ENCODE measurements around the gene ADGRD2. TPM values are rescaled to one million over a fixed set of nuclear protein-coding genes. Genes with fewer than 3 reads are reported as not detected.

Gene ADGRD2
- total RNA-seq, 1 experiment from 2014 or later: not detected

GRCh38 chr9:124457079-124457886 is 7.0 kb downstream of the ADGRD2 start:
- no peak for DNase-seq (ENCODE audit: low spot score)

- no peak for DNase-seq (ENCODE audit: low spot score)
Observed at GRCh38 chr9:124457887-124458431, 7.7 kb downstream of the ADGRD2 start.

GRCh38 chr9:124458441-124458840 is 8.2 kb downstream of the ADGRD2 start:
- no peak for DNase-seq (ENCODE audit: low spot score)

- DNase-seq (ENCODE audit: low spot score): no peak
Observed at GRCh38 chr9:124462739-124463138, 12.5 kb downstream of the ADGRD2 start.

GRCh38 chr9:124465736-124466135 is 15.5 kb downstream of the ADGRD2 start:
- DNase-seq (ENCODE audit: low spot score): no peak

GRCh38 chr9:124467410-124468060 is 17.3 kb downstream of the ADGRD2 start:
- DNase-seq (ENCODE audit: low spot score): no peak

GRCh38 chr9:124468061-124468740 is 17.9 kb downstream of the ADGRD2 start:
- peak; percentile 39 for DNase-seq (ENCODE audit: low spot score)

GRCh38 chr9:124469011-124469832 is 19.0 kb downstream of the ADGRD2 start:
- no peak for DNase-seq (ENCODE audit: low spot score)

- no peak for DNase-seq (ENCODE audit: low spot score)
Observed at GRCh38 chr9:124470306-124470705, 20.1 kb downstream of the ADGRD2 start.

GRCh38 chr9:124470726-124471125 is 20.5 kb downstream of the ADGRD2 start:
- no peak for DNase-seq (ENCODE audit: low spot score)

- DNase-seq (ENCODE audit: low spot score): no peak
Observed at GRCh38 chr9:124471761-124472160, 21.5 kb downstream of the ADGRD2 start.

- DNase-seq (ENCODE audit: low spot score): no peak
Observed at GRCh38 chr9:124472770-124473169, 22.5 kb downstream of the ADGRD2 start.

GRCh38 chr9:124473310-124473709 is 23.1 kb downstream of the ADGRD2 start:
- DNase-seq (ENCODE audit: low spot score): no peak

- DNase-seq (ENCODE audit: low spot score): no peak
Observed at GRCh38 chr9:124474151-124474550, 23.9 kb downstream of the ADGRD2 start.

GRCh38 chr9:124475158-124475867 is 25.1 kb downstream of the ADGRD2 start:
- DNase-seq (ENCODE audit: low spot score): no peak

- DNase-seq (ENCODE audit: low spot score): no peak
Observed at GRCh38 chr9:124475868-124476690, 25.8 kb downstream of the ADGRD2 start.

GRCh38 chr9:124477211-124477647 is 27.0 kb downstream of the ADGRD2 start:
- no peak for DNase-seq (ENCODE audit: low spot score)

GRCh38 chr9:124477648-124478285 is 27.5 kb downstream of the ADGRD2 start:
- DNase-seq (ENCODE audit: low spot score): no peak

GRCh38 chr9:124478354-124478753 is 28.1 kb downstream of the ADGRD2 start:
- DNase-seq (ENCODE audit: low spot score): no peak

Data from HT-29 (cell line).